ENCODE data around the gene POP7.
A peak's percentile ranks its signal among the peaks of the same experiment; 100 is the strongest.
"Not testable (repeated sequence)": the region's sequence is repeated elsewhere in the genome, so short reads cannot be mapped to it uniquely, and the experiment has no call there.

Gene POP7

GRCh38 chr7:100705753-100706671 lies at the start of gene POP7:
Gene POP7 (plus strand): TSS chr7:100706121. CDS start chr7:100706831, 710 bp downstream.
- DNase-seq (ENCODE audit: low read depth, low spot score) = peak; percentile 84

- DNase-seq (ENCODE audit: low read depth, low spot score) = not testable (repeated sequence)
Measured at GRCh38 chr7:100662194-100662776, 43.6 kb upstream of the POP7 start.

- DNase-seq (ENCODE audit: low read depth, low spot score) = no peak
Measured at GRCh38 chr7:100665168-100665726, 40.7 kb upstream of the POP7 start.

DNA sequence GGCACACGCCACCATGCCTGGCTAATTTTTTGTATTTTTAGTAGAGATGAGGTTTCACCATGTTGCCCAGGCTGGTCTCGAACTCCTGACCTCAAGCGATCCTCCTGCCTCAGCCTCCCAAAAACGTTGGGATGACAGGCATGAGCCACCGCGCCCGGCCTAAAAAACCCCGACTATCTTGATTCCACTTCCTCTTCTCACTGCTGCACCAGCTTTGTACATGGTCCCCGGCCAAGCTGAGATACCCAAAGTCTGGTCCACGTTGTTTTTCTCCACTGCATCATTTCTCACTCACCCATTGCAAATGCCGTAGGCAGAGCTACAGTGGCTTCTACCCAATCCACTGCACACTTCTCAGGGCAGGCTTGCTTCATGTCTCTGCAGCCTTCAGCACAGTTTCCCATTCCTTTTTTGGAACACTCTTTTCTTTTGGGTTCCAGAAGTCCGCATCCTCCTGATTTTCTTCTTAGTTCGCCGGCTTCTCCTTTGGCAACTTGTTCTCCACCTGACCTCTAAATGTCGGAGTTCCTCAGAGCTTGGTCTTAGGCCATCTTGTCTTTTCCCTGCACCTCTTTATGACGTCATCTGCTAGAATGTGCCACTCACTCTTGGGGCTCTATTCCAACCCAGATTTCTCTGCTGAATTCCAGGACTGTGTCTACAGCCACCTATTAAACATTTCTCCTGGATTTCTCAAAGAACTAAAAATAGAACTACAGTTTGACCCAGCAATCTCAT lies 38.4 kb upstream of the POP7 start:
- no peak for DNase-seq (ENCODE audit: low read depth, low spot score)

- no peak for DNase-seq (ENCODE audit: low read depth, low spot score)
Measured at GRCh38 chr7:100668069-100668449, 37.9 kb upstream of the POP7 start.

GRCh38 chr7:100669106-100669505 lies 36.8 kb upstream of the POP7 start:
- DNase-seq (ENCODE audit: low read depth, low spot score) = not testable (repeated sequence)

- DNase-seq (ENCODE audit: low read depth, low spot score) = no peak
Measured at GRCh38 chr7:100670074-100670473, 35.8 kb upstream of the POP7 start.

- no peak for DNase-seq (ENCODE audit: low read depth, low spot score)
Measured at GRCh38 chr7:100671353-100672327, 34.3 kb upstream of the POP7 start.

GRCh38 chr7:100673302-100673941 lies 32.5 kb upstream of the POP7 start, which contains the start of gene GNB2:
Gene GNB2 (plus strand): TSS chr7:100673740. CDS start chr7:100676266, 2,526 bp downstream.
- DNase-seq (ENCODE audit: low read depth, low spot score) = peak; percentile 80

DNA sequence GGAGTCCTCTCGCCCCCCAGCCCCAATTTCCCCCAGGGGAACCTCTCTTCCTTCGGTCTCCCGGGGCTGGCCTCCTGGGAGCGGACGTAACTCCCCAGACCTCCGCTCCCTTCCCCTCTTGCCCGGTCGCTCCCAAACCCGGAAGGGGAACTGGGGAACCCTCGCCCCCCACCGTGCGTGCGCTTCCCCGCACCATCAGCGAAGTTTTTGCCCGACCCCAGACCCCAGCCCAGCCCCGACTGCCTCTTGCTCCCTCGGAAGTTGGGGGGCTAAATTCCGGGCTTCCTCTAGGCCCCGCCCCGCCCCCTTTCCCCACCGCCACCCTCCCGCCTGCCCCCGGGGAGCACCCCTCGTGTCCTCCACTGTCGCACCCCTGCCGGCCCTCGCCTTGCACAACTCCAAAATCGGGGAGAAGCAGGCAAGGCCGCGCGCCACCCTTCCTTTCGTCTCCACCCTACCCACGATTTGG lies 31.9 kb upstream of the POP7 start:
- DNase-seq (ENCODE audit: low read depth, low spot score) = no peak

DNA sequence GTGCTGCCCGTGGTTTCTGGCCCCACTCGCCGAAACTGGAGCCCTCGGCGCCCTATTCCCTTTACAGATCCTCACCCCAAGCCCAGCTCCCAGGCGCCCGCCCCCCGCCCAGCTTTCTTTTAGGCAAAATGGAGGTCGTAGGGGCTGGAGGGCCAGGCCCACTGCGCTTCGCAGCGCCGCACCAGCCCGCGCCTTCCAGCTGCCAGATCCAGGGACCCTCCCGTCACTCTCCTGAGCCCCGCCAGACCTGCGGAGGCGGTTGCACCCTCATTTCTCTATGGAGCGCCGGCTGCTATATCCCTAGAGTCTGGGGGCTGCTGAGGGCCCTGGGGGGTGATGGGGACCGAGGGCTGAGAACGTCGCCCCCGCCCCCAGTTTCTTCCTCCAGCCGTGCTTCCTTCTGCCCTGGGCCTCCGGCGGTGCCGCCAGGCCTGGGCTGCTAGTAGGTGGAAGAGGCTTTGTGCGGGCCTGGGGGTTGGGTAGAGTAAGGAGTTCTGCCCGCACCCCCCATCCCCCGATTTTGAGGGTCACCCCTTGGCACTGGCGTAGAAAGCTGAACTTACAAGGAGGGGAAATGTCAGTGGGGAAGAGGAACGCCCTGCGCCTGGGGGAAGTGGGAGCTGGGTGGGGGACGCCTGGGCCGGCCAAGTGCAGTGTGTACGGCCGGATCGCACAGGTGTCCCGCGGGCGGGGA lies 31.4 kb upstream of the POP7 start:
- no peak for DNase-seq (ENCODE audit: low read depth, low spot score)

- no peak for DNase-seq (ENCODE audit: low read depth, low spot score)
Measured at GRCh38 chr7:100675105-100675451, 30.8 kb upstream of the POP7 start.

DNA sequence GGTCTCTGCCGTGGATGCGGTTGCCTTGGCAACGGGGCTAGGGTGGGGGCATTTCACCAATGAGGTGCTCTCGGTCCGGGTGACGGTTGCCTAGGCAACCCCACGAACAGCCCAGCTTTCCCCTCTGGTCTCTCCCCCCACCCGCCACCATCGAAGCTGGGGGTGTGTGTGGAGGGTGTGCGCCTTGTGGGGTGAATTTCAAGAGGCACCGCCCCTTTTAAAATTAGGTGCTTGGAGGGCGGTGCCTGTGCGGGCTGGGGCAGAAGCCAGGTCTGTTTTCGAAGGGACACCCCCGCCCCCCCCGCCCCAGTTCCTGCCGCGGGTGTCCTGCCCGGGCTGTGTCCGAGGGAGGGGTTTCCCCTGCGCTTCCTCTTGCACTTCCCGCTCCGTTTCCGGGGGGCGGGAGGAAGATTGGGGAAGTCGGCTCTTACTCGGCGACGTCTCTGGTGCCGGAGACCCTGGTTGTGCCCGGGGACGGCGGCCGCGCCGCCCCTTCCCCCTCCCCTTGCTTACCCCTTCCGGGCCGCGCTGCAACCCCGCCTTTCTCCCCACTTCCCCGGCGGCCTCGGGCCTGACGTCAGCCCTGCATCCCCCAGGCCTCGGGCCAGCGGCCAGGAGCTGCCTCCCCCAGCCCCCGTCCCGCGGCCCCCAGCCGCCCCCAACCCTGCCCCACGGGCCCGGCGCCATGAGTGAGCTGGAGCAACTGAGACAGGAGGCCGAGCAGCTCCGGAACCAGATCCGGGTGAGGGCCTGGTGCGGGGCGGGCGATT lies 30.2 kb upstream of the POP7 start:
- no peak for DNase-seq (ENCODE audit: low read depth, low spot score)

GRCh38 chr7:100676501-100677306 lies 29.2 kb upstream of the POP7 start:
- no peak for DNase-seq (ENCODE audit: low read depth, low spot score)

GRCh38 chr7:100677308-100678267 lies 28.3 kb upstream of the POP7 start:
- DNase-seq (ENCODE audit: low read depth, low spot score) = no peak

DNA sequence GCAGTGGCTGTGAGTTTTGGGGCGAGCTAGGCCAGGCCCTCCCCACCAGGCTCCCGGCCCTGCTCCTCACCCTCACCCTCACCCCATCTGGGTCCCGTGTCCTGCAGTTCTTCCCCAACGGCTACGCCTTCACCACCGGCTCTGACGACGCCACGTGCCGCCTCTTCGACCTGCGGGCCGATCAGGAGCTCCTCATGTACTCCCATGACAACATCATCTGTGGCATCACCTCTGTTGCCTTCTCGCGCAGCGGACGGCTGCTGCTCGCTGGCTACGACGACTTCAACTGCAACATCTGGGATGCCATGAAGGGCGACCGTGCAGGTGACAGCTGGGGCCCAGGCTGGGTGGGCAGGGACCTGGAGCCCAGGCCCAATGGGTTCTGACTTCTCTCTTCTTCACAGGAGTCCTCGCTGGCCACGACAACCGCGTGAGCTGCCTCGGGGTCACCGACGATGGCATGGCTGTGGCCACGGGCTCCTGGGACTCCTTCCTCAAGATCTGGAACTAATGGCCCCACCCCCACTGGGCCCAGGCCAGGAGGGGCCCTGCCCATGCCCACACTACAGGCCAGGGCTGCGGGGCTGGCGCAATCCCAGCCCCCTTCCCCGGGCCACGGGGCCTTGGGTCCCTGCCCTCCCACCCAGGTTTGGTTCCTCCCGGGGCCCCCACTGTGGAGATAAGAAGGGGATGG lies 27.5 kb upstream of the POP7 start:
- no peak for DNase-seq (ENCODE audit: low read depth, low spot score)

Data from iPS DF 19.7 (cell line).